HCT116 (cell line): ENCODE results near the gene SIVA1. TPM values are rescaled to one million over a fixed set of nuclear protein-coding genes. Genes with fewer than 3 reads are reported as not detected.

Source experiments
- ATAC-seq: fragments of 200-7000 bp; cut with Tn5 transposase; 2 replicates; pipeline ENCODE4 v1.9.1; 2020; ENCODE audit warnings: mild to moderate bottlenecking, moderate library complexity
- BruUV-seq: library from RNA; stranded (reverse); fragments of 400-500 nt; replicated peaks from 2 replicates; lab custom pipeline; 2021; lab: Mats Ljungman, UMichigan
- CTCF ChIA-PET: fragments of 300-600 bp; sonication (Branson Sonifier 250); formaldehyde crosslinking; loops from one replicate; lab custom pipeline; 2021; ENCODE audit warnings: antibody characterized with exemption; lab: Charles Lee
- POLR2A ChIA-PET: fragments of 300-600, 350-600 bp; sonication (Branson Sonifier 250); formaldehyde crosslinking; loops from one replicate; lab custom pipeline; 2021; ENCODE audit warnings: antibody characterized with exemption; lab: Charles Lee
- RAD21 ChIA-PET, 2 experiments: fragments of 300-600 bp; sonication (Branson Sonifier 250); formaldehyde crosslinking; loops; one replicate each; lab custom pipeline; 2023; ENCODE audit warnings: low total read pairs in 2 of 2; ENCODE audit not compliant: uncharacterized antibody in 2 of 2, unreplicated experiment in 2 of 2, low non-redundant PET in 1 of 2; lab: Charles Lee
- DNase-seq: peaks from one replicate; pipeline ENCODE4 v3.0.0-alpha.2; 2010; ENCODE audit warnings: low read depth, low spot score
- H2AFZ ChIP-seq: fragments of 200-600 bp; shearing (Covaris generic), sonication (generic); 2 replicates; pipeline ENCODE4 v1.6.1; 2017; ENCODE audit warnings: low read depth, mixed run types, mixed read lengths, antibody characterized with exemption, low read length; ENCODE audit not compliant: poor library complexity, severe bottlenecking
- H3K27ac ChIP-seq: 2 replicates; pipeline ENCODE4 v1.5.1; 2012; ENCODE audit warnings: low read depth, low read length
- H3K27me3 ChIP-seq: fragments of 200-600 bp; sonication (generic); 2 replicates; pipeline ENCODE4 v1.6.1; 2016; ENCODE audit warnings: mixed run types, low read length, mixed read lengths; ENCODE audit not compliant: insufficient read depth
- H3K36me3 ChIP-seq, 2 experiments: fragments of 200-500 bp in 1 of 2; fragments of 200-600 bp in 1 of 2; sonication (Bioruptor generic) in 1 of 2; sonication (generic) in 1 of 2; 2 replicates each; pipeline versions ENCODE4 v1.5.1 to v1.6.1; 2014 to 2016; ENCODE audit warnings: low read length in 2 of 2, inconsistent platforms in 1 of 2, mixed read lengths in 1 of 2, mixed run types in 1 of 2; ENCODE audit not compliant: insufficient read depth in 2 of 2, control insufficient read depth in 1 of 2
- H3K4me1 ChIP-seq, 2 experiments: fragments of 200-600 bp in 1 of 2; sonication (generic) in 1 of 2; 2 replicates each; pipeline versions ENCODE4 v1.5.1 to v1.6.1; 2012 to 2017; ENCODE audit warnings: low read length in 2 of 2, inconsistent platforms in 1 of 2, mild to moderate bottlenecking in 1 of 2, mixed read lengths in 1 of 2, mixed run types in 1 of 2, moderate library complexity in 1 of 2; ENCODE audit not compliant: insufficient read depth in 2 of 2, control insufficient read depth in 1 of 2
- H3K4me2 ChIP-seq: fragments of 200-600 bp; sonication (generic); 2 replicates; pipeline ENCODE4 v1.6.1; 2017; ENCODE audit warnings: mixed run types, low read length, mixed read lengths
- H3K4me3 ChIP-seq, 2 experiments: fragments of 200-600 bp in 1 of 2; sonication (generic) in 1 of 2; replicated peaks in 1 of 2; 2 replicates each; pipeline ENCODE4 v1.5.1; 2011 to 2016; ENCODE audit warnings: low read length in 2 of 2, control low read depth in 1 of 2, low read depth in 1 of 2, mild to moderate bottlenecking in 1 of 2, mixed read lengths in 1 of 2, mixed run types in 1 of 2
- H3K79me2 ChIP-seq: fragments of 200-600 bp; sonication (generic); 2 replicates; pipeline ENCODE4 v1.6.1; 2017; ENCODE audit warnings: mild to moderate bottlenecking, mixed run types, low read length, moderate library complexity, mixed read lengths; ENCODE audit not compliant: insufficient read depth
- H3K9ac ChIP-seq: fragments of 200-600 bp; sonication (generic); 2 replicates; pipeline ENCODE4 v1.6.1; 2016; ENCODE audit warnings: low read length, mixed read lengths
- H3K9me2 ChIP-seq: fragments of 200-600 bp; sonication (generic), shearing (Covaris generic); 2 replicates; pipeline ENCODE4 v1.6.1; 2017; ENCODE audit warnings: mixed run types, mild to moderate bottlenecking, moderate library complexity; ENCODE audit not compliant: insufficient read depth
- H3K9me3 ChIP-seq, 2 experiments: fragments of 200-500 bp in 1 of 2; fragments of 200-600 bp in 1 of 2; sonication (Bioruptor generic) in 1 of 2; sonication (generic) in 1 of 2; 2 replicates each; pipeline ENCODE4 v1.6.1; 2014 to 2017; ENCODE audit warnings: low read length in 2 of 2, mixed read lengths in 2 of 2, inconsistent platforms in 1 of 2, low read depth in 1 of 2, mild to moderate bottlenecking in 1 of 2, mixed run types in 1 of 2, moderate library complexity in 1 of 2; ENCODE audit not compliant: control insufficient read depth in 1 of 2, insufficient read depth in 1 of 2
- H4K20me1 ChIP-seq: fragments of 200-600 bp; sonication (generic), shearing (Covaris generic); 2 replicates; pipeline ENCODE4 v1.6.1; 2017; ENCODE audit warnings: mixed run types, mild to moderate bottlenecking, moderate library complexity; ENCODE audit not compliant: insufficient read depth
- ATF3 ChIP-seq: IDR thresholded peaks from 2 replicates; pipeline ENCODE4 v1.6.1; 2012
- CBX3 ChIP-seq: IDR thresholded peaks from 2 replicates; pipeline ENCODE4 v1.6.1; 2012; ENCODE audit warnings: low read depth
- CEBPB ChIP-seq: IDR thresholded peaks from 2 replicates; pipeline ENCODE4 v1.6.1; 2012; ENCODE audit warnings: low read depth
- EGR1 ChIP-seq: IDR thresholded peaks from 2 replicates; pipeline ENCODE4 v1.6.1; 2012; ENCODE audit warnings: low read depth
- ELF1 ChIP-seq: IDR thresholded peaks from 2 replicates; pipeline ENCODE4 v1.6.1; 2012; ENCODE audit warnings: low read depth, borderline replicate concordance
- EZH2phosphoT487 ChIP-seq: fragments of 200-600 bp; IDR thresholded peaks from 2 replicates; pipeline ENCODE4 v1.6.1; 2018; ENCODE audit warnings: antibody characterized with exemption, borderline replicate concordance
- FOSL1 ChIP-seq: IDR thresholded peaks from 2 replicates; pipeline ENCODE4 v1.6.1; 2012; ENCODE audit warnings: low read depth
- MAX ChIP-seq: IDR thresholded peaks from 2 replicates; pipeline ENCODE4 v1.6.1; 2012
- POLR2A ChIP-seq: IDR thresholded peaks from 2 replicates; pipeline ENCODE4 v1.7.0; 2011; ENCODE audit warnings: borderline replicate concordance; ENCODE audit not compliant: insufficient read depth, insufficient read length; ENCODE audit errors: extremely low read depth
- POLR2AphosphoS5 ChIP-seq: IDR thresholded peaks from 2 replicates; pipeline ENCODE4 v1.6.1; 2011; ENCODE audit warnings: mild to moderate bottlenecking, low read depth, low read length, moderate library complexity
- RAD21 ChIP-seq: IDR thresholded peaks from 2 replicates; pipeline ENCODE4 v1.6.1; 2012; ENCODE audit warnings: low read depth, mild to moderate bottlenecking
- REST ChIP-seq: IDR thresholded peaks from 2 replicates; pipeline ENCODE4 v1.6.1; 2012; ENCODE audit warnings: low read depth
- TCF7L2 ChIP-seq: IDR thresholded peaks from 2 replicates; pipeline ENCODE4 v1.7.0; 2011; ENCODE audit warnings: borderline replicate concordance, inconsistent platforms; ENCODE audit not compliant: insufficient read depth, insufficient read length; ENCODE audit errors: extremely low read depth
- YY1 ChIP-seq: IDR thresholded peaks from 2 replicates; pipeline ENCODE4 v1.6.1; 2011; ENCODE audit warnings: low read length, low read depth, moderate library complexity, mild to moderate bottlenecking; ENCODE audit not compliant: insufficient replicate concordance; ENCODE audit errors: extremely low read depth
- ZBTB33 ChIP-seq: IDR thresholded peaks from 2 replicates; pipeline ENCODE4 v1.6.1; 2011; ENCODE audit warnings: mild to moderate bottlenecking, low read length, moderate library complexity; ENCODE audit not compliant: insufficient replicate concordance; ENCODE audit errors: extremely low read depth
- ZNF274 ChIP-seq: fragments of 200-500 bp; sonication (Bioruptor generic); IDR thresholded peaks from 2 replicates; pipeline ENCODE4 v1.6.1; 2014; ENCODE audit warnings: mild to moderate bottlenecking, low read depth, low read length, inconsistent platforms
- intact Hi-C: fragments of 100-400 bp; cut with micrococcal nuclease; formaldehyde crosslinking; loops from 2 replicates; pipeline ENCODE4 v1.10.0; 2022
- total RNA-seq: library from RNA; stranded (reverse); gene quantifications from one replicate; pipeline ENCODE4 v1.2.1, GENCODE V29; 2021; ENCODE audit not compliant: unreplicated experiment

The SIVA1 gene
- total RNA-seq, 1 experiment from 2014 or later: 141 TPM

GRCh38 chr14:104730487-104730886 is 22.5 kb upstream of the SIVA1 start:
- no peak overlapping the region for H2AFZ ChIP-seq
- ChIA-PET CTCF (interaction anchor here (2.0 kb wide), 1 partner anchor 22 kb away, joined by 7 read pairs; the partner anchor contains the start of gene SIVA1), POLR2A (no interaction called here), RAD21 (no interaction called here)
- no peaks in the 10 kb centered on the region for H3K9me3 ChIP-seq
- TF ChIP-seq POLR2A (no peak), ZNF274 (no peak), CEBPB (no peak), ZBTB33 (no peak), ATF3 (no peak), YY1 (no peak), FOSL1 (no peak), REST (no peak), EZH2phosphoT487 (no peak), RAD21 (no peak), CBX3 (no peak), EGR1 (no peak), TCF7L2 (no peak), MAX (no peak), ELF1 (no peak), POLR2AphosphoS5 (no peak)
- DNase-seq (no peak), ATAC-seq (no peak)
- BruUV-seq: no TSS peak
- no peak overlapping the region for H3K27ac ChIP-seq
- H4K20me1 ChIP-seq: no peaks in the 10 kb centered on the region
- no peak overlapping the region for H3K4me2 ChIP-seq
- no peaks in the 10 kb centered on the region for H3K79me2 ChIP-seq
- H3K27me3 ChIP-seq: no peaks in the 10 kb centered on the region
- H3K9ac ChIP-seq: no peak overlapping the region
- no peaks in the 10 kb centered on the region for H3K36me3 ChIP-seq
- no peaks in the 10 kb centered on the region for H3K9me2 ChIP-seq
- H3K4me1 ChIP-seq: peaks cover 19% of the 10 kb centered on the region in 2 experiments
- H3K4me3 ChIP-seq: no peak overlapping the region
- intact Hi-C loops: no loop called here
